Gastrocnemius medialis (tissue), 4 donors: ENCODE results near the gene TBKBP1.

ENCODE experiments used
- CTCF ChIP-seq, 5 experiments: fragments of 450-650 bp in 3 of 5; fragments of 200-600 bp in 2 of 5; sonication (generic) in 2 of 5; IDR thresholded peaks in 4 of 5; conservative IDR thresholded peaks in 1 of 5; 1 replicate in 4 of 5; 2 replicates in 1 of 5; pipeline ENCODE4 v1.5.1; 2016 to 2019; ENCODE audit warnings: antibody characterized with exemption in 5 of 5, mild to moderate bottlenecking in 3 of 5, moderate library complexity in 3 of 5
- POLR2A ChIP-seq, 2 donors: fragments of 450-650 bp; IDR thresholded peaks; one replicate each; pipeline ENCODE4 v1.6.1; 2017; ENCODE audit warnings: antibody characterized with exemption in 2 of 2, mild to moderate bottlenecking in 2 of 2, moderate library complexity in 2 of 2

- TF ChIP-seq CTCF (IDR thresholded peaks at IDR 0.05 in 4 of 5, conservative IDR thresholded peaks at IDR 0.05 in 1 of 5) (no peak), POLR2A (IDR thresholded peaks at IDR 0.05) (no peak)
Observed at GRCh38 chr17:47669081-47669480, 24.9 kb upstream of the TBKBP1 start.
